GM18511 (cell line): ENCODE results near the gene SLC25A20.
"Not testable (repeated sequence)": the region's sequence is repeated elsewhere in the genome, so short reads cannot be mapped to it uniquely, and the experiment has no call there.

ENCODE experiments used
- ATAC-seq: cut with Tn5 transposase; IDR thresholded peaks from one replicate; pipeline ENCODE4 v1.9.1; 2021; ENCODE audit warnings: mild to moderate bottlenecking, moderate library complexity; ENCODE audit not compliant: unreplicated experiment

The SLC25A20 gene, protein sequence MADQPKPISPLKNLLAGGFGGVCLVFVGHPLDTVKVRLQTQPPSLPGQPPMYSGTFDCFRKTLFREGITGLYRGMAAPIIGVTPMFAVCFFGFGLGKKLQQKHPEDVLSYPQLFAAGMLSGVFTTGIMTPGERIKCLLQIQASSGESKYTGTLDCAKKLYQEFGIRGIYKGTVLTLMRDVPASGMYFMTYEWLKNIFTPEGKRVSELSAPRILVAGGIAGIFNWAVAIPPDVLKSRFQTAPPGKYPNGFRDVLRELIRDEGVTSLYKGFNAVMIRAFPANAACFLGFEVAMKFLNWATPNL

DNA sequence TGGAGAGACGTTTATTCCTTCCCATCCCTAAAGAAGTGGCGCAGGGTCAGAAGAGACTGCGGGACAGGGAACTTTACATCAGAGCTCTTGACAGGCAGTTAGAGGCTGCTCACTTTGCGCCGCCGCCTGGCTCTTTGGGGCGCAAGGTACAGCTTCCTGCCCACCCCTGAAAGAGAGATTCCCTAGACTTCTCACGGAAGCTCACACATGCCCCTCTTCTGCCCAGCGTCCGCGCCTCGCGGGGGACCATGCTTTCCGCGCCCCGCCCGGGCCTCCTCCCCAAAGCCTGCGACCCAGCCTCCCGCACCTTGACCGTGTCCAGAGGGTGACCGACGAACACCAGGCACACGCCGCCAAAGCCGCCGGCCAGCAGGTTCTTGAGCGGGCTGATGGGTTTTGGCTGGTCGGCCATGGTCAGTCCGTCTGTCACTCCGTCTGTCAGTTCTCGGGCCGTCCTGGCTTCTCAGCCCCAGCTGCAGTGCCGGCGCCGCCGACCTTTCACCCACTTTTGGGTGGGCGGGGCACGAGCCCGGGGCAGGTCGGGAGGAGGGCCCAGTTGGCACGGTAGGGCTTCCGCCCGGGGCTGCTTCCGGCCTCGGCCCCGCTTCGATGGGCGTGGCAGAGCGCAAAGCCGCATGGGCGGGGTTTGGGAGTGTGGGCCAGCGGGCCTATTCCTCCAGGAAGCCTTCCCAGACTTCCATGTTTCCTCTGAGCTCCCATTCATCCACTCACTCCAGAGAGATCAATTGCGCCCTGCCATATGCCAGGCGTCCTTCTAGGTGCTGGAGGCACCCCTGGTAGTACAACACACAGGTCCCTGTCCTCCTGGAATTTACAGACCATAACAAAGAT is at the start of gene SLC25A20:
Gene SLC25A20, minus strand, starts transcription at position 500 of the 852 bp plus-strand sequence. Its CDS starts 88 bp downstream, at position 412.
- peak; percentile 91 for ATAC-seq

DNA sequence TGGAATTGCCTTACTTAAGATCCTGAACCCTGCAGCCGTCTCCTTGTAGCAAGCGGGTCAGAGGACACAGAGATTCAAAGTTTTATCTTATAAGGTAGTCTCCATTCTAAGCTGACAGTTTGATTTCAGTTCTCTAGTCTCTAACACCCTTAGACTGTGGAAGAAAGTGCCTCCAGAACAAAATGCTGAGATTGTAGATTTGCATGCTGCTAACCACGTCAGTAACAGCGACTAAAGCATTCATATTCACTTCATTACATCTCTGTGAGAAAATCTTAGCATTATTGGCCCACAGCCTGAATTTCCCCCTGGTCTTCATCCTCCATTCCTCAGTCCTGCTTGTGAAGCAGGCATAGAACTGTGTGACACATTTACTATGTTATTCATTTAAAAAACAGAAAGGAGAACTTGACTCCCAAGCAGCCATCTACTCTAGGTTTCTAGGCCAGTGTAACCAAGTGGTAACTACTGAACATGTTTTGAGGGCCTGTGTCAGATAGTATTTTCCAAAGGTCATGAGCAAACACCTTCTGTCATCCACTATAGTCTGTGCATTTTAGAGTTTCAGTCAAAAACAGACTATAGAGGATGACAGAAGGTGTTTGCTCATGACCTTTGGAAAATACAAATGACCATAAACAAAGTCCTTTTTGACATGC is 47.3 kb upstream of the SLC25A20 start:
- ATAC-seq, result no peak

DNA sequence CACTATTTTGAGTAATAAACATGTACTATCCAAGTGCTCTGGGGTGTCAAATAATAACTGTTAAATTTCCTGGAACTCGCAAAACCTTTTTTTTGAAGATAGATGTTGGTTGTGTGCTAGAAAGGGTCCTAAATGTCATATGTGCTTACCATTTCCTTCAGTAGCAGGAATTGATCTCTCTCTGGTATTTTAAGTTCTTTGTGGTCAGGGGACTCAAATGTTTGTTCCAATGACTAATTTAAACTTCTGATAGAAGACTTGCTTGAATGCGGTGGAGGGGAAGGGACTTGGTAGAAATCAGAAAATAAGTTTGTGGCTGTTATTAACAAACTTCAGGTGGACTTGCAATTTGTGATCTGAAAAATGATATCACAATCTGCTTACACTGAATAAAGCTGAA is 46.8 kb upstream of the SLC25A20 start:
- no peak for ATAC-seq

DNA sequence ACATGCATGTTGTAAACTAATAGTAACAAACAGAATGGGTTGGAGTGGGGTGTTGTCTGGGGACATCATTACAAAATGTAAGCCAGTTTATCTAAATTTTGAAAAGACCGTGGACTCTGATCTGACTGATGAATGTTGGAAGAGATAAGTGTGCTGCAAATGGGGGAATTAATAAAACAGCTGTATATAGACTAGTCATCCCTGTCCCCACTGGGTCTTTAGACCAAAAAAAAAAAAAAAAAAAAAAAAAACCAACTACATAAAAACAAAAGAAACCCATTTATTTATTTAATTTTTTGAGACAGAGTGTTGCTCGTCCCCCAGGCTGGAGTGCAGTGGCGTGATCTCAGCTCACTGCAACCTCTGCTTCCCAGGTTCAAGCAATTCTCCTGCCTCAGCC is 40.0 kb upstream of the SLC25A20 start:
- ATAC-seq, result no peak

- no peak for ATAC-seq
Measured at GRCh38 chr3:48938156-48938555, 39.5 kb upstream of the SLC25A20 start.

DNA sequence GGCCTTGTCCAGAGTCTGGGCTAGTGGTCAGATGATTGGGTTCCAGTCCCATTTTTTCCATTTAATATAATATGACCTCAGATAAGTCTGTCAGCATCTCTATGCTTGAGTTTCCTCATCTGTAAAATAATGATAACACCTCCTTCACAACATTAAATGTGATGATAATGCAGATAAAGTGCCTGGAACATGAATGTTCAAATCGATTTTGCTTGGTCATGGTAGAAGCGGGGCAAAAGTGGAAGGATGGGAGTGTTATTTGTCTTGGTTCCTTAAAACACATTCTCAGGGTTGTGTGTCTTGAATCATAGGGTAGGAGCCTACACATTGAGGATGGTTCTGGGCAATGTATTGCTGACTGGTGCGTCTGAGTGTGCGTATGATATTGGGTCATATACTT is 36.8 kb upstream of the SLC25A20 start:
- ATAC-seq, result no peak

DNA sequence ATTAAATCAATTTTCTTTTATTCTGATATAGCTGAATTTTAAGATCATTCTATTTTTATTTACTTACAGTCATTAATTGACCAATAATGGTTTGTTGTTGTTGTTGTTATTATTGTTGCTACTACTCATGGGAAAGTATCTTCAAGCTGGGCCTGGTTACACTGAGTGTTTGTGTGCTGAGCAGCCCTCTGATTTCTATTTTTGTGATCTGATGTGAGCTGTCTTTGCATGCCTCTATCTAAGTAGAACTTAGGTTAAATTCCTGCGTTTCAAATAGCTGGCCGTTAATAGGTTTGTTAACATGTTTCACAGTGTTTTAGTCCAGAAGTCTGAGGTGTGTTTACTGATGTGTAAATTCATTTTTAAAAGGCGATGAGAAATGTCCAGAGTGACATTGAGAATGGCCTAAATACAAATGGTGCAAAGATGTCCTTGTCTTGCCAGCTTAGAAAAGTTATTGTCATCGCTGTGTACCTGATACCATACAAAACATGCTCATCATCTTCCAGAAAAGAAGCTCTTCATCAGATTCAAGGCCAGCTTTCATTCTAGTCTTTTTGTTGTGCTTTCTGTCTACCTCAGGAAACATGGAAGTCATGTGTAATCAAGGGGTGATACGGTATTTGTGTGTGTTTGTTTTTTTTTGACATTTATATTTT is 35.8 kb upstream of the SLC25A20 start:
- ATAC-seq, result no peak

DNA sequence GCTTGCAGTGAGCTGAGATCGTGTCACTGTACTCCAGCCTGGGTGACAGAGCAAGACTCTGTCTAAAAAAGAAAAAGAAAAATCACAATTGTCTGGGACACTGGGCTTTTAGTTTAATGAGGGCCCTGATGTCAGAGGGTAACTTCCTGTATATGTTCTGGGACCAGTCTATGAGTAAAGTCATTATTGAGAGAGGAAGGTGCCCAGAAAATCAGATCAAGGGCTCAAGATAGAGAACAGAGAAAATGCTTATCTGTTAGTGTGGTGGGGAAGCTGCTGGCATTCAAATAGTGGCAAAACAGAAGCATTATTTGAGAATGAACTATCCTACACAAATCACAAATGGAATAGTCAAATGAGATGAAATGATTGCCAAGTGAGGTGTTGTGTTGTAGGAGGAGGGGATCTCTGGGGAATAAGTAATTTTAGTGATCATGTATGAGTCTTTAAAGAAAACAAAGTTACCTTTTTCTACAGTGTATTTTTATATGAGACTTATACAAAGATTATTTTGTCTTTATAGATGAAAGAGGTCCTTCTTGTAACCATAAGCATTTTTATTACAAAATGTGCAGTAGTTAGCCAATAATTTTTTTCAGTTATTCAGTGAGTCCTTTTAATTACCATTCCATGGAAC is 33.4 kb upstream of the SLC25A20 start:
- ATAC-seq, result no peak

DNA sequence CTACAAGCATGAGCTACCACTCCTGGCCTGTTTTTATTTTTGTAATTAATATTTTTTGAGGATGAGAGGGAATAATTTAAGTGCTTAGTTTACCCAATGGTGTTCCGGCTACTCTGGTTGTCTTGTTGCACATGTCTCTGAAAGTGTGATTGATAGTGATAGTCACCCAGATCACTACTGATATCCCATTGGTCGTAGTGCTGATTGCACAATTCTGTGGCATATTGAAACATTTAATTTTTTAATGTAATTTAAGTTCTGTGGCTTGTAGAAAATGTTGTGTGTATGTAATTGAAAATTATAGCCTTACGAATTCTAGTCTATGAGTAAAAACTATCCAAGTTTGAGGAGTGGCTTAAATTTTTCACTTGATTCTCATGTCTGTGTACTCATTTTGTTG is 31.9 kb upstream of the SLC25A20 start:
- ATAC-seq, result no peak

DNA sequence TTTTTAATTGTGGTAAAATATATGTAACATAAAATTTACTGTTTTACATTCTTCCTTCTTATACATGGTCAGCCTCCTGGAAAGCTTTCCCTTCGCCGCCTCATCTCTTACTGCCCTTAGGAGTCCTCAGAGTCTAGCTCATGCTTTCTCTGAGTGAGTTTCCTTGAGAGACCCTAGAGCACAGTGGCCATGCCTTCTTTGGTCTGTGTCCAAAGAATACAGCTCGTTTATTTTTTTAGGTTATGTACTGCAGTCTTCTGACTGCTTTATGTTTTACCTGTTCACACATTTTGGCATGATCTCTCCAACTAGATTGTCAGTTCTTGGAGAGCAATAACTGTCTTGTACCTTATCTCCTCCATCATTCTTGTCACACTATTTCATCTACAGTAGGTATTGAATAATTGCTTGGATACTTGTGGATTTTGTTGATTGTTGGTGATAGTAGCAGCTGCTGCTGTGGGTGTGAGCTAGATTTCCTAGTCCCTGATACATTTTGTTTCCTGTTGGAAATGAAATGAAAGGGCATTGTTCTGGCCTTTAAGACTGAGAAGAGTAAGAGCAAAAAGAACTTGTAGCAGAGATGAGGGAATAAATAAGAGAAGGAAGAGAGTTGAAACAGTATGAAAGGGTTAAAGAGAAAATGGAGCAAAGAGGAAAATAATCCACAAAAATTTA is 30.8 kb upstream of the SLC25A20 start:
- no peak for ATAC-seq

DNA sequence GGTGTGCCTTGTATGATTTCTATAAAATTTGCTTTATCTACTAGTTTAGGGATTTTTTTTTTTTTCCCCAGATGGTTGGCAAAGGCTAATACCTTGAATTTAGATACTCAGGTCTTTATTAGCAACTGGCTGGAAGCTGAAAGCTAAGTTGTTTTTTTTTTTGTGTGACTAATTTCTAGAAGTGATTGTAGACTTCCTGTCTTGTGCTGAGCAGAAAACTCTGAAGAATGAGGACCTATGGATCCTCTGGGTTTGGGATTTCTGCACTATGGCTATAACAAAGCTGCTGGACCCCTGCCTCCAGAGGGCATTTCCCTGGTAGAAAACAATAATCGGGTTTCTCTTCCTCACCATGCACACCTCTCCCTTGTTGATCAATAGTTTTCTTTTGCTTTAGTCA is 30.0 kb upstream of the SLC25A20 start:
- ATAC-seq, result no peak

DNA sequence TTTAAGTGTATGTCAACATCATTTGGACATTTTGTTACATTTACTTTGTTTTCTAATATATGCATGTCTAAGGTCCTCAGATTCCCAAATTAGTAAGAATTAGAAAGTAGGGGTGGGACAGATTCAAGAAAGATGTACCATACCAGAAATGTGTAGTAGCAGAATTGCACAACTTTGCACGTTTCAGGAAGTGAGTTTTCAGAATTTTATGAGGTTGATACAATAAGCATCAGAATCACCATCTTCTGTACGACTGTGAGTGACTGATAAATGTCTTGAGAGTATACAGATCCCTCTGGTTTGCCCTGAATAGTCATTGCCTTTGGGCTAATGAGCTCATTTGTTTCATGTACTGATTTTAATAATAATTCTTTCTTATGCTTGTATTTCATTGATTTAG is 29.2 kb upstream of the SLC25A20 start:
- no peak for ATAC-seq

DNA sequence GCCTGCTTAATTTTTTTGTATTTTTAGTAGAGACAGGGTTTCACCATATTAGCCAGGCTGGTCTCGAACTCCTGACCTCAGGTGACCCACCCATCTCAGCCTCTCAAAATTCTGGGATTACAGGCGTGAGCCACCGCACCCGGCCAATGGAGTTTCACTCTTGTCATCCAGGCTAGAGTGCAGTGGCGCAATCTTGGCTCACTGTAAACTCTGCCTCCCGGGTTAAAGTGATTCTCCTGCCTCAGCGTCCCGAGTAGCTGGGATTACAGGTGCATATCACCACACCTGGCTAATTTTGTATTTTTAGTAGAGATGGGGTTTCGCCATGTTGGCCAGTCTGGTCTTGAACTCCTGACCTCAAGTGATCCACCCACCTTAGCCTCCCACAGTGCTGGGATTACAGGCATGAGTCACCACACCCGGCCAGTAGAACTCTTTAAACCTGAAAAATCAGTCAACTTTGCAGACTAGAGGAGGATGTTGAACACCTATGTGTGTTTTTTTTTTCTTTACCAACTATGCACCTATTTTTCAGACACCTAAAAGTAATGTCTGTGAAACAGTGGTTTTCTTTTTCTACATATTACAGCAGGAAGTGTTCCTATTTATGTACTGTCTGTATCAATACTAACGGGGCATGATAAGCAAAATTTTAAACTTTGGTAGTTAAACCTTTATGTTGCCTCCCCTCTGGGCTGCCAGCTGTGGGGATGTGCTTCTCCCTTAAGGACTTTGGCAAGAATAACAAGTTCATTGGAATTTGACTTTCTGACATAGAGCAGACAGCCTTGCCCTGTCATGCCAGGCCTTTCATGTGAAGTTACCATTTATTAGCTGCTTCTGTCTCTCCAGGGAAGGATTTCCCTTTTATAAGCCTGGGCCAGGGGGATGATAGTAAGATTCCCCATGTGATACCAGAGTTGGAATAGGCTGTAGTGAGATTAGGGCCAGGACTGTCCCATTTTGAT is 28.0 kb upstream of the SLC25A20 start:
- ATAC-seq, result no peak

DNA sequence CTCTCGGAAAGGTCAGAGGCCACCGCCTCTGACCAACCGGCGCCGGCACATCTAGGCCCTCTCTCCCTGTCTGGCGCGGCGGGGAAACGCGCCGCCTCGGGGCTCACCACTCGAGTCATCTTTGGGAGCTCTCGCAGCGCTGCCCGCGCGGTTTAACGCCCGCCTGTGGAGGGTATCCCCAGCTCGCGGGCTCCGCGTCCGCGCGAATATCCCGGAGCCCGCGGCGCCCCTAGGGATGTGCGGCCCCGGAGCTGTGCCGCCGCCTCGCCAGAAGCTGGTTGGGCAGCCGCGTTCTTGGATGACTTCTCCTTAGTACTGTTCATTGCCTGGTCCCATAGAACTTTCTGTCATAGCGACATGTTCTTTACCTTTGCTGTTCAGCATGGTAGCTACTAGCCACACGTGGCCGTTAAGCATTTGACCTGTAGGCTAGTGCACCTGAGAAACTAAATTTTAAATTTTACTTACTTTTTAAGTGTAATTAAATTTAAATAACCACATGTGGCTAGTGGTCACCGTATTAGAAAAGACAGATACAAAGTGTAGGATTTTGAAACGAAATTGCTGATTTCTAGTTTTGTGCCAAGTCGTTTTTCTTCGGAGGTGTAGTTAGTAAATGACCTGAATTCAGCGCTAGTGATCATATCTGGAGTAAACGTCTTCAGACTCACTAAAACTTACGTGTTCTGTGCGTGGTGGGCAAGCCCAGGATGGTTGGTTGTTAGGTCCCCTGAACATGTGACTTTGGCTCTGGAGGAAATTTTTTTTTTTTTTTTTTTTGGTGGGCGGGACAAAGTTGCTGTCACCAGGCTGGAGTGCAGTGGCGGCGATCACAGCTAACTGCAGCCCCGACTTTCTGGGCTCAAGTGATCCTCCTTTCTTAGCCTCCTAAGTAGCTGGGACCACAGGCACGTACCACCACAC is 20.8 kb upstream of the SLC25A20 start:
- ATAC-seq, result peak; percentile 19

- ATAC-seq, result peak; percentile 87
Measured at GRCh38 chr3:48918388-48919214, 19.9 kb upstream of the SLC25A20 start, which contains the start of gene ARIH2. TSS of gene ARIH2 (plus strand) at chr3:48918842. CDS start at chr3:48927559, 8,717 bp downstream.

- ATAC-seq, result no peak
Measured at GRCh38 chr3:48915296-48915695, 16.6 kb upstream of the SLC25A20 start.

DNA sequence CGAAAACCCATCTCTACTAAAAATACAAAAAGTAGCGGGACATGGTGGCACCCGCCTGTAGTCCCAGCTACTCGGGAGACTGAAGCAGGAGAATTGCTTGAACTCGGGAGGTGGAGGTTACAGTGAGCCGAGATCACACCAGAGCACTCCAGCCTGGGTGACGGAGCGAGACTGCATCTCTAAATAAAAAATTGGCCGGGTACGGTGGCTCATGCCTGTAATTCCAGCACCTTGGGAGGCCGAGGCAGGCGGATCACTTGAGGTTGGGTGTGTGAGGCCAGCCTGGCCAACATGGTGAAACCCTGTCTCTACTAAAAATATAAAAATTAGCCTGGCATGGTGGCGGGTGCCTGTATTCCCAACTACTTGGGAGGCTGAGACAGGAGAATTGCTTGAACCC is 8.3 kb upstream of the SLC25A20 start:
- not testable (repeated sequence) for ATAC-seq
